Thoracic aorta (tissue), 2 donors: ENCODE results near the gene CAMKMT. TPM values are rescaled to one million over a fixed set of nuclear protein-coding genes. Genes with fewer than 3 reads are reported as not detected.

Experiments
- ATAC-seq: fragments of 150-250 bp; one replicate; pipeline ENCODE4 v1.8.0; 2017; ENCODE audit warnings: low read depth; ENCODE audit not compliant: insufficient number of reproducible peaks, low FRiP score
- DNase-seq: peaks from one replicate; pipeline ENCODE4 v3.0.0-alpha.2; 2020; ENCODE audit warnings: low spot score
- H3K27ac ChIP-seq, 2 donors: fragments of 200-600 bp; sonication (generic); 1 replicate in 1 of 2; 2 replicates in 1 of 2; pipeline ENCODE4 v1.5.1; 2016; ENCODE audit warnings: mild to moderate bottlenecking in 2 of 2, moderate library complexity in 2 of 2
- H3K27me3 ChIP-seq: fragments of 200-600 bp; sonication (generic); replicated peaks from 2 replicates; pipeline ENCODE4 v1.6.0; 2016; ENCODE audit warnings: mild to moderate bottlenecking; ENCODE audit not compliant: insufficient read depth
- H3K36me3 ChIP-seq: fragments of 200-600 bp; sonication (generic); one replicate; pipeline ENCODE4 v1.5.1; 2016
- H3K4me1 ChIP-seq, 2 donors: fragments of 200-600 bp; sonication (generic); 1 replicate in 1 of 2; 2 replicates in 1 of 2; pipeline versions ENCODE4 v1.5.1 to v1.6.0; 2016; ENCODE audit warnings: low read depth in 2 of 2, mild to moderate bottlenecking in 1 of 2; ENCODE audit not compliant: control insufficient read depth in 1 of 2
- H3K4me3 ChIP-seq: fragments of 200-600 bp; sonication (generic); 2 replicates; pipeline ENCODE4 v1.5.1; 2016; ENCODE audit warnings: mild to moderate bottlenecking
- H3K9me3 ChIP-seq: fragments of 200-600 bp; sonication (generic); 2 replicates; pipeline ENCODE4 v1.5.1; 2016
- total RNA-seq, 2 donors: library from RNA; depleted of rRNA; stranded (reverse); fragments of >200 nt; gene quantifications; one replicate each; pipeline versions ENCODE4 v1.1.0 to v1.2.3, GENCODE V29; 2016
- TF ChIP-seq, protein P1 (sequence below): fragments of 200-600 bp; sonication (generic); IDR thresholded peaks from one replicate; pipeline ENCODE4 v1.5.1; 2019; ENCODE audit warnings: antibody characterized with exemption

The CAMKMT gene
- total RNA-seq, 2 donors from 2014 or later: 4.7 to 11.6 TPM

GRCh38 chr2:44671916-44672315, 310.2 kb downstream of the CAMKMT start:
- ATAC-seq (no peak), DNase-seq (no peak)
- H3K36me3 ChIP-seq: no peaks in the 10 kb centered on the region
- no peak overlapping the region for H3K4me3 ChIP-seq
- no peaks in the 10 kb centered on the region for H3K4me1 ChIP-seq
- H3K27ac ChIP-seq: no peak overlapping the region
- TF ChIP-seq, protein P1, sequence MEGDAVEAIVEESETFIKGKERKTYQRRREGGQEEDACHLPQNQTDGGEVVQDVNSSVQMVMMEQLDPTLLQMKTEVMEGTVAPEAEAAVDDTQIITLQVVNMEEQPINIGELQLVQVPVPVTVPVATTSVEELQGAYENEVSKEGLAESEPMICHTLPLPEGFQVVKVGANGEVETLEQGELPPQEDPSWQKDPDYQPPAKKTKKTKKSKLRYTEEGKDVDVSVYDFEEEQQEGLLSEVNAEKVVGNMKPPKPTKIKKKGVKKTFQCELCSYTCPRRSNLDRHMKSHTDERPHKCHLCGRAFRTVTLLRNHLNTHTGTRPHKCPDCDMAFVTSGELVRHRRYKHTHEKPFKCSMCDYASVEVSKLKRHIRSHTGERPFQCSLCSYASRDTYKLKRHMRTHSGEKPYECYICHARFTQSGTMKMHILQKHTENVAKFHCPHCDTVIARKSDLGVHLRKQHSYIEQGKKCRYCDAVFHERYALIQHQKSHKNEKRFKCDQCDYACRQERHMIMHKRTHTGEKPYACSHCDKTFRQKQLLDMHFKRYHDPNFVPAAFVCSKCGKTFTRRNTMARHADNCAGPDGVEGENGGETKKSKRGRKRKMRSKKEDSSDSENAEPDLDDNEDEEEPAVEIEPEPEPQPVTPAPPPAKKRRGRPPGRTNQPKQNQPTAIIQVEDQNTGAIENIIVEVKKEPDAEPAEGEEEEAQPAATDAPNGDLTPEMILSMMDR: no peak
- no peaks in the 10 kb centered on the region for H3K27me3 ChIP-seq
- H3K9me3 ChIP-seq: no peaks in the 10 kb centered on the region

GRCh38 chr2:44672431-44672830, 310.7 kb downstream of the CAMKMT start:
- ATAC-seq (no peak), DNase-seq (no peak)
- Histone ChIP-seq H3K4me3 (no peak overlapping the region), H3K27me3 (no peaks in the 10 kb centered on the region), H3K27ac (no peak overlapping the region), H3K9me3 (no peaks in the 10 kb centered on the region), H3K36me3 (no peaks in the 10 kb centered on the region), H3K4me1 (no peaks in the 10 kb centered on the region)
- TF ChIP-seq, protein P1: no peak

GRCh38 chr2:44674473-44675284, 312.9 kb downstream of the CAMKMT start:
- no peak overlapping the region for H3K4me3 ChIP-seq
- no peaks in the 10 kb centered on the region for H3K9me3 ChIP-seq
- no peak overlapping the region for H3K27ac ChIP-seq
- DNase-seq: no peak
- TF ChIP-seq, protein P1: no peak
- ATAC-seq: no peak
- no peaks in the 10 kb centered on the region for H3K36me3 ChIP-seq
- no peaks in the 10 kb centered on the region for H3K27me3 ChIP-seq
- no peaks in the 10 kb centered on the region for H3K4me1 ChIP-seq

GRCh38 chr2:44676379-44676778, 314.6 kb downstream of the CAMKMT start:
- TF ChIP-seq, protein P1: no peak
- H3K27ac ChIP-seq: no peak overlapping the region
- H3K4me1 ChIP-seq: no peaks in the 10 kb centered on the region
- H3K4me3 ChIP-seq: no peak overlapping the region
- DNase-seq: no peak
- no peaks in the 10 kb centered on the region for H3K36me3 ChIP-seq
- no peak for ATAC-seq
- no peaks in the 10 kb centered on the region for H3K9me3 ChIP-seq
- no peaks in the 10 kb centered on the region for H3K27me3 ChIP-seq

GRCh38 chr2:44679584-44679983, 317.8 kb downstream of the CAMKMT start:
- DNase-seq: no peak
- TF ChIP-seq, protein P1: no peak
- H3K36me3 ChIP-seq: no peaks in the 10 kb centered on the region
- ATAC-seq: no peak
- H3K4me3 ChIP-seq: no peak overlapping the region
- H3K27me3 ChIP-seq: no peaks in the 10 kb centered on the region
- no peaks in the 10 kb centered on the region for H3K9me3 ChIP-seq
- no peaks in the 10 kb centered on the region for H3K4me1 ChIP-seq
- no peak overlapping the region for H3K27ac ChIP-seq
